Testis (tissue), 2 donors: ENCODE data around the gene GOLGA8T.
"Not testable (repeated sequence)": the region's sequence is repeated elsewhere in the genome, so short reads cannot be mapped to it uniquely, and the experiment has no call there.

Experiments
- POLR2A ChIP-seq: fragments of 450-650 bp; IDR thresholded peaks from one replicate; pipeline ENCODE4 v1.6.1; 2017; ENCODE audit warnings: antibody characterized with exemption, mild to moderate bottlenecking, moderate library complexity
- TF ChIP-seq, protein P1 (sequence below), 3 experiments: fragments of 450-650 bp in 2 of 3; fragments of 200-600 bp in 1 of 3; sonication (generic) in 1 of 3; IDR thresholded peaks; one replicate each; pipeline ENCODE4 v1.5.1; 2016 to 2019; ENCODE audit warnings: antibody characterized with exemption in 3 of 3, mild to moderate bottlenecking in 2 of 3, moderate library complexity in 1 of 3

DNA sequence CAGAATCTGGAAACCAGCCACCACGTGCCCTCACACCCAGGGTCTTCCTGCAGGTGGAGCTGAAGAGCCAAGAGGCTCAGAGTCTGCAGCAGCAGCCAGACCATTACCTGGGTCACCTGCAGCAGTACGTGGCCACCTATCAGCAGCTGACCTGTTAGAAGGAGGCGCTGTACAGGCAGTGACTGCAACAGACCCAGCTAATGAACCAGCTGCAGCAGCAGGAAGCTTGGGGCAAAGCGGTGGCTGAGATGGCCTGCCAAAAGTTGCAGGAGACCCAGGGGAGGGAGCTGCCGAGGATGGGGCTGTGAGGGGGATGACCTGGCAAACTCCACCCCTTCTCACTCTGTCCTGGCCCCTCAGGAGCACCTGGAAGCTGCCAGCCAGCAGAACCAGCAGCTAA, 8.4 kb downstream of the GOLGA8T start:
- TF ChIP-seq, protein P1, sequence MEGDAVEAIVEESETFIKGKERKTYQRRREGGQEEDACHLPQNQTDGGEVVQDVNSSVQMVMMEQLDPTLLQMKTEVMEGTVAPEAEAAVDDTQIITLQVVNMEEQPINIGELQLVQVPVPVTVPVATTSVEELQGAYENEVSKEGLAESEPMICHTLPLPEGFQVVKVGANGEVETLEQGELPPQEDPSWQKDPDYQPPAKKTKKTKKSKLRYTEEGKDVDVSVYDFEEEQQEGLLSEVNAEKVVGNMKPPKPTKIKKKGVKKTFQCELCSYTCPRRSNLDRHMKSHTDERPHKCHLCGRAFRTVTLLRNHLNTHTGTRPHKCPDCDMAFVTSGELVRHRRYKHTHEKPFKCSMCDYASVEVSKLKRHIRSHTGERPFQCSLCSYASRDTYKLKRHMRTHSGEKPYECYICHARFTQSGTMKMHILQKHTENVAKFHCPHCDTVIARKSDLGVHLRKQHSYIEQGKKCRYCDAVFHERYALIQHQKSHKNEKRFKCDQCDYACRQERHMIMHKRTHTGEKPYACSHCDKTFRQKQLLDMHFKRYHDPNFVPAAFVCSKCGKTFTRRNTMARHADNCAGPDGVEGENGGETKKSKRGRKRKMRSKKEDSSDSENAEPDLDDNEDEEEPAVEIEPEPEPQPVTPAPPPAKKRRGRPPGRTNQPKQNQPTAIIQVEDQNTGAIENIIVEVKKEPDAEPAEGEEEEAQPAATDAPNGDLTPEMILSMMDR (IDR thresholded peaks at IDR 0.05), result not testable (repeated sequence)
- TF ChIP-seq POLR2A, result not testable (repeated sequence)
